ENCODE data around the gene ENOX1. TPM values are rescaled to one million over a fixed set of nuclear protein-coding genes. Genes with fewer than 3 reads are reported as not detected.

ENOX1 gene
- total and polyA plus RNA-seq, 9 of the 15 experiments (the other 6 are each of a cell fraction or from before 2014, with no cell fraction given): not detected

- Histone ChIP-seq H2AFZ (ENCODE audit: low read depth, low read length) (no peak overlapping the region), H3K36me3 (ENCODE audit: control insufficient read depth, insufficient read depth, low read length) (no peaks in the 10 kb centered on the region), H3K4me2 (ENCODE audit: insufficient read depth, low read length) (no peak overlapping the region), H3K9me3 (replicated peaks; ENCODE audit: control insufficient read depth, insufficient read depth, low read depth, low read length) (no peaks in the 10 kb centered on the region), H3K27me3 (ENCODE audit: control insufficient read depth in 2 of 2, insufficient read depth in 2 of 2, low read length in 2 of 2) (no peaks in the 10 kb centered on the region), H4K20me1 (replicated peaks; ENCODE audit: control insufficient read depth, insufficient read depth, low read length) (no peaks in the 10 kb centered on the region), H3K79me2 (ENCODE audit: control insufficient read depth, insufficient read depth, low read length) (no peaks in the 10 kb centered on the region), H3K9me1 (ENCODE audit: control insufficient read depth, insufficient read depth, low read length) (no peaks in the 10 kb centered on the region), H3K4me3 (no peak overlapping the region), H3K27ac (ENCODE audit: extremely low read depth, low read depth, low read length) (no peak overlapping the region), H3K9ac (ENCODE audit: insufficient read depth in 1 of 2, low read depth in 2 of 2, low read length in 2 of 2) (no peak overlapping the region), H3K4me1 (replicated peaks in 1 of 2; ENCODE audit: control insufficient read depth in 2 of 2, insufficient read depth in 2 of 2, low read length in 2 of 2) (no peaks in the 10 kb centered on the region)
- intact Hi-C loops (cut with micrococcal nuclease): no loop called here
- FAIRE-seq (no peak), ATAC-seq (no peak), DNase-seq (ENCODE audit: extremely low read depth in 1 of 4, low spot score in 3 of 4) (no peak)
- POLR2A ChIA-PET: no interaction called here
- TF ChIP-seq BACH1 (tag; IDR thresholded peaks at IDR 0.05) (no peak), MITF (IDR thresholded peaks at IDR 0.05) (no peak), TRIM24 (IDR thresholded peaks at IDR 0.05) (no peak), MECOM (CRISPR knock-in tag; IDR thresholded peaks at IDR 0.05) (no peak), NR2C2 (CRISPR knock-in tag; IDR thresholded peaks at IDR 0.05) (no peak), NR2C2 (tag; IDR thresholded peaks at IDR 0.05) (no peak), PML (IDR thresholded peaks at IDR 0.05; ENCODE audit: low read length) (no peak)
- WGBS (ENCODE audit: insufficient coverage, low coverage, missing lambda C conversion rate): 6% methylated on average over 2 of the region's 2 CpGs
- in situ Hi-C loops (cut with MboI): no loop called here
- CTCF ChIA-PET (ENCODE audit: low intra/inter-chr PET ratio): no interaction called here
- no TSS peak for BruUV-seq (replicated peaks)
These were observed 10.8 kb downstream of the ENOX1 start for GRCh38 chr13:43776006-43776405.
